Liver (tissue), 3 donors: ENCODE results near the gene SLC28A3.

Source experiments
- FOXA1 ChIP-seq: IDR thresholded peaks from 2 replicates; pipeline ENCODE4 v1.6.1; 2016; ENCODE audit warnings: antibody characterized with exemption
- MAX ChIP-seq: IDR thresholded peaks from 2 replicates; pipeline ENCODE4 v1.6.1; 2016; ENCODE audit warnings: antibody characterized with exemption
- SP1 ChIP-seq: IDR thresholded peaks from 2 replicates; pipeline ENCODE4 v1.6.1; 2018; ENCODE audit warnings: antibody characterized with exemption, mild to moderate bottlenecking
- TF ChIP-seq, protein P1 (sequence below): fragments of 150-350 bp; IDR thresholded peaks from 2 replicates; pipeline ENCODE4 v1.5.1; 2017; ENCODE audit warnings: improper control_type of control experiment, low read depth, low read length; ENCODE audit not compliant: missing input control
- TF ChIP-seq, protein P2 (sequence below): IDR thresholded peaks from 2 replicates; pipeline ENCODE4 v1.6.1; 2016; ENCODE audit warnings: antibody characterized with exemption, mild to moderate bottlenecking
- donor health status: healthy.
- donor health status: healthy.

GRCh38 chr9:84361645-84362044 lies 21.1 kb upstream of the SLC28A3 start:
- TF ChIP-seq, protein P1, sequence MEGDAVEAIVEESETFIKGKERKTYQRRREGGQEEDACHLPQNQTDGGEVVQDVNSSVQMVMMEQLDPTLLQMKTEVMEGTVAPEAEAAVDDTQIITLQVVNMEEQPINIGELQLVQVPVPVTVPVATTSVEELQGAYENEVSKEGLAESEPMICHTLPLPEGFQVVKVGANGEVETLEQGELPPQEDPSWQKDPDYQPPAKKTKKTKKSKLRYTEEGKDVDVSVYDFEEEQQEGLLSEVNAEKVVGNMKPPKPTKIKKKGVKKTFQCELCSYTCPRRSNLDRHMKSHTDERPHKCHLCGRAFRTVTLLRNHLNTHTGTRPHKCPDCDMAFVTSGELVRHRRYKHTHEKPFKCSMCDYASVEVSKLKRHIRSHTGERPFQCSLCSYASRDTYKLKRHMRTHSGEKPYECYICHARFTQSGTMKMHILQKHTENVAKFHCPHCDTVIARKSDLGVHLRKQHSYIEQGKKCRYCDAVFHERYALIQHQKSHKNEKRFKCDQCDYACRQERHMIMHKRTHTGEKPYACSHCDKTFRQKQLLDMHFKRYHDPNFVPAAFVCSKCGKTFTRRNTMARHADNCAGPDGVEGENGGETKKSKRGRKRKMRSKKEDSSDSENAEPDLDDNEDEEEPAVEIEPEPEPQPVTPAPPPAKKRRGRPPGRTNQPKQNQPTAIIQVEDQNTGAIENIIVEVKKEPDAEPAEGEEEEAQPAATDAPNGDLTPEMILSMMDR: no peak
- TF ChIP-seq, protein P2, sequence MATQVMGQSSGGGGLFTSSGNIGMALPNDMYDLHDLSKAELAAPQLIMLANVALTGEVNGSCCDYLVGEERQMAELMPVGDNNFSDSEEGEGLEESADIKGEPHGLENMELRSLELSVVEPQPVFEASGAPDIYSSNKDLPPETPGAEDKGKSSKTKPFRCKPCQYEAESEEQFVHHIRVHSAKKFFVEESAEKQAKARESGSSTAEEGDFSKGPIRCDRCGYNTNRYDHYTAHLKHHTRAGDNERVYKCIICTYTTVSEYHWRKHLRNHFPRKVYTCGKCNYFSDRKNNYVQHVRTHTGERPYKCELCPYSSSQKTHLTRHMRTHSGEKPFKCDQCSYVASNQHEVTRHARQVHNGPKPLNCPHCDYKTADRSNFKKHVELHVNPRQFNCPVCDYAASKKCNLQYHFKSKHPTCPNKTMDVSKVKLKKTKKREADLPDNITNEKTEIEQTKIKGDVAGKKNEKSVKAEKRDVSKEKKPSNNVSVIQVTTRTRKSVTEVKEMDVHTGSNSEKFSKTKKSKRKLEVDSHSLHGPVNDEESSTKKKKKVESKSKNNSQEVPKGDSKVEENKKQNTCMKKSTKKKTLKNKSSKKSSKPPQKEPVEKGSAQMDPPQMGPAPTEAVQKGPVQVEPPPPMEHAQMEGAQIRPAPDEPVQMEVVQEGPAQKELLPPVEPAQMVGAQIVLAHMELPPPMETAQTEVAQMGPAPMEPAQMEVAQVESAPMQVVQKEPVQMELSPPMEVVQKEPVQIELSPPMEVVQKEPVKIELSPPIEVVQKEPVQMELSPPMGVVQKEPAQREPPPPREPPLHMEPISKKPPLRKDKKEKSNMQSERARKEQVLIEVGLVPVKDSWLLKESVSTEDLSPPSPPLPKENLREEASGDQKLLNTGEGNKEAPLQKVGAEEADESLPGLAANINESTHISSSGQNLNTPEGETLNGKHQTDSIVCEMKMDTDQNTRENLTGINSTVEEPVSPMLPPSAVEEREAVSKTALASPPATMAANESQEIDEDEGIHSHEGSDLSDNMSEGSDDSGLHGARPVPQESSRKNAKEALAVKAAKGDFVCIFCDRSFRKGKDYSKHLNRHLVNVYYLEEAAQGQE: no peak
- no peak for TF ChIP-seq SP1
- TF ChIP-seq FOXA1: no peak
- no peak for TF ChIP-seq MAX
